GM12878 (cell line): Measurements from ENCODE around the gene LYSMD1. TPM values are rescaled to one million over a fixed set of nuclear protein-coding genes. Genes with fewer than 3 reads are reported as not detected.
A peak's percentile ranks its signal among the peaks of the same experiment; 100 is the strongest.

Experiments
- ATF7 ChIP-seq: fragments of 450-650 bp; IDR thresholded peaks from 2 replicates; pipeline ENCODE4 v1.6.1; 2016; ENCODE audit warnings: low read depth, mild to moderate bottlenecking
- BACH1 ChIP-seq: fragments of 450-650 bp; IDR thresholded peaks from 2 replicates; pipeline ENCODE4 v1.6.1; 2017; ENCODE audit warnings: mild to moderate bottlenecking, borderline replicate concordance
- BCL3 ChIP-seq: IDR thresholded peaks from 2 replicates; pipeline ENCODE4 v1.6.1; 2011; ENCODE audit warnings: borderline replicate concordance, low read depth, mild to moderate bottlenecking, moderate library complexity, low read length; ENCODE audit not compliant: insufficient read depth, poor library complexity, severe bottlenecking
- BRCA1 ChIP-seq: IDR thresholded peaks from 2 replicates; pipeline ENCODE4 v1.6.1; 2011; ENCODE audit warnings: low read depth, low read length, improper control_type of control experiment
- CBFB ChIP-seq: IDR thresholded peaks from 2 replicates; pipeline ENCODE4 v1.6.1; 2016; ENCODE audit warnings: antibody characterized with exemption, low read depth
- CBX3 ChIP-seq: fragments of 200-600 bp; sonication (generic); IDR thresholded peaks from 2 replicates; pipeline ENCODE4 v1.6.1; 2016; ENCODE audit warnings: low read depth, borderline replicate concordance
- CHD2 ChIP-seq: IDR thresholded peaks from 2 replicates; pipeline ENCODE4 v1.6.1; 2011; ENCODE audit warnings: low read depth, low read length, improper control_type of control experiment, borderline replicate concordance
- DPF2 ChIP-seq: fragments of 450-650 bp; IDR thresholded peaks from 2 replicates; pipeline ENCODE4 v1.6.1; 2017; ENCODE audit warnings: mild to moderate bottlenecking
- EED ChIP-seq: sonication (generic); IDR thresholded peaks from 2 replicates; pipeline ENCODE4 v1.6.1; 2016; ENCODE audit warnings: antibody characterized with exemption, low read depth
- EZH2 ChIP-seq: IDR thresholded peaks from 2 replicates; pipeline ENCODE4 v1.6.1; 2012; ENCODE audit warnings: low read depth, mild to moderate bottlenecking, control low read depth, inconsistent platforms, low read length, borderline replicate concordance; ENCODE audit not compliant: control insufficient read depth
- GATAD2B ChIP-seq: fragments of 450-650 bp; conservative IDR thresholded peaks from 2 replicates; pipeline ENCODE4 v1.6.1; 2017; ENCODE audit warnings: low read depth, mild to moderate bottlenecking, moderate library complexity
- IKZF1 ChIP-seq: fragments of 450-650 bp; conservative IDR thresholded peaks from 2 replicates; pipeline ENCODE4 v1.6.1; 2017; ENCODE audit warnings: antibody characterized with exemption, mild to moderate bottlenecking
- LARP7 ChIP-seq: fragments of 450-650 bp; IDR thresholded peaks from 2 replicates; pipeline ENCODE4 v1.6.1; 2017; ENCODE audit warnings: mild to moderate bottlenecking
- MEF2A ChIP-seq: IDR thresholded peaks from 2 replicates; pipeline ENCODE4 v1.6.1; 2011; ENCODE audit warnings: low read depth, mild to moderate bottlenecking, low read length, moderate library complexity; ENCODE audit not compliant: insufficient read depth
- NFIC ChIP-seq: IDR thresholded peaks from 2 replicates; pipeline ENCODE4 v1.6.1; 2012; ENCODE audit warnings: low read depth, mild to moderate bottlenecking, inconsistent platforms, low read length, moderate library complexity
- POLR2AphosphoS2 ChIP-seq: IDR thresholded peaks from 2 replicates; pipeline ENCODE4 v1.6.1; 2011; ENCODE audit warnings: low read depth, mild to moderate bottlenecking, low read length, improper control_type of control experiment, moderate library complexity
- RCOR1 ChIP-seq: conservative IDR thresholded peaks from 2 replicates; pipeline ENCODE4 v1.6.1; 2012; ENCODE audit warnings: low read depth, low read length, improper control_type of control experiment
- SMAD1 ChIP-seq: fragments of 450-650 bp; IDR thresholded peaks from 2 replicates; pipeline ENCODE4 v1.6.1; 2018; ENCODE audit warnings: mild to moderate bottlenecking, low read depth; ENCODE audit not compliant: partially characterized antibody
- SMC3 ChIP-seq: IDR thresholded peaks from 2 replicates; pipeline ENCODE4 v1.6.1; 2011; ENCODE audit warnings: low read length, improper control_type of control experiment, borderline replicate concordance
- SP1 ChIP-seq: IDR thresholded peaks from one replicate; pipeline ENCODE4 v1.6.1; 2011; ENCODE audit warnings: low read depth, low read length
- SPI1 ChIP-seq: IDR thresholded peaks from 2 replicates; pipeline ENCODE4 v1.6.1; 2011; ENCODE audit warnings: low read depth, mild to moderate bottlenecking, low read length, moderate library complexity, borderline replicate concordance; ENCODE audit not compliant: insufficient read depth
- STAT1 ChIP-seq: fragments of 450-650 bp; conservative IDR thresholded peaks from 2 replicates; pipeline ENCODE4 v1.6.1; 2014; ENCODE audit warnings: antibody characterized with exemption, mild to moderate bottlenecking
- TARDBP ChIP-seq: IDR thresholded peaks from 2 replicates; pipeline ENCODE4 v1.6.1; 2016; ENCODE audit warnings: borderline replicate concordance
- TCF3 ChIP-seq: IDR thresholded peaks from 2 replicates; pipeline ENCODE4 v1.6.1; 2012; ENCODE audit warnings: low read depth, mild to moderate bottlenecking, low read length, borderline replicate concordance; ENCODE audit not compliant: insufficient read depth
- USF2 ChIP-seq: IDR thresholded peaks from 2 replicates; pipeline ENCODE4 v1.6.1; 2011; ENCODE audit warnings: low read depth, low read length, improper control_type of control experiment, borderline replicate concordance
- ZNF274 ChIP-seq: IDR thresholded peaks from one replicate; pipeline ENCODE4 v1.8.0; 2011; ENCODE audit not compliant: insufficient read length, insufficient read depth
- ZNF384 ChIP-seq: IDR thresholded peaks from 2 replicates; pipeline ENCODE4 v1.6.1; 2012; ENCODE audit warnings: low read depth, mild to moderate bottlenecking, low read length, improper control_type of control experiment, borderline replicate concordance
- ZNF687 ChIP-seq: fragments of 450-650 bp; IDR thresholded peaks from 2 replicates; pipeline ENCODE4 v1.6.1; 2017; ENCODE audit warnings: mild to moderate bottlenecking, moderate library complexity
- polyA plus RNA-seq, 11 experiments: library from polyadenylated mRNA; depleted of rRNA in 4 of 11; unstranded in 6 of 11; stranded (reverse) in 5 of 11; fragments of >200 nt; fragmentation: Nextera tagmentation in 4 of 11; fragmentation: Illumina TruSeq in 1 of 11; extraction: Ambion mirVana in 4 of 11; extraction: Trizol in 1 of 11; gene quantifications; 1 replicate in 1 of 11; 2 replicates in 10 of 11; pipeline versions ENCODE4 v1.2.1 to v1.2.3, GENCODE V29; 2011 to 2016; ENCODE audit warnings: inconsistent platforms in 2 of 11, missing spikeins in 2 of 11, low read depth in 1 of 11
- total RNA-seq, 4 experiments: library from RNA; depleted of rRNA in 3 of 4; stranded (reverse); fragments of >200 nt in 3 of 4; fragmentation: Illumina TruSeq in 1 of 4; extraction: Trizol in 1 of 4; gene quantifications; 2 replicates each; pipeline versions ENCODE4 v1.2.1 to v1.2.3, GENCODE V29; 2013 to 2021

LYSMD1 gene
- total and polyA plus RNA-seq, 10 of the 15 experiments (the other 5 are each of a cell fraction or from before 2014, with no cell fraction given): 0.80 to 10.4 (median 6.5) TPM

GRCh38 chr1:151157067-151157531 lies 8.6 kb downstream of the LYSMD1 start (continued):
- TF ChIP-seq IKZF1 (peak; percentile 81), TARDBP (no peak), SMAD1 (no peak), DPF2 (peak; percentile 60; the same call in 1 of the 2 replicates), STAT1 (no peak), SMC3 (no peak), TCF3 (no peak), RCOR1 (no peak), CBFB (peak; percentile 86), BACH1 (no peak), ZNF274 (no peak), NFIC (no peak), BRCA1 (no peak), CHD2 (no peak), ZNF384 (no peak), USF2 (no peak), CBX3 (no peak), SPI1 (no peak), MEF2A (no peak), LARP7 (peak; percentile 49; the same call in 1 of the 2 replicates), GATAD2B (0 out of 2 replicates have a peak, but pooled peaks have one; percentile 9), ATF7 (no peak), SP1 (peak; percentile 3), EZH2 (no peak), ZNF687 (peak; percentile 63), POLR2AphosphoS2 (no peak), BCL3 (no peak), EED (peak; percentile 78; the same call in 1 of the 2 replicates)
